Left lobe of liver (tissue), 2 donors: ENCODE results near the gene FRMD4A. TPM values are rescaled to one million over a fixed set of nuclear protein-coding genes. Genes with fewer than 3 reads are reported as not detected.

Experiments
- ATAC-seq: fragments of 200-7000 bp; cut with Tn5 transposase; one replicate; pipeline ENCODE4 v1.9.1; 2020; ENCODE audit warnings: mild to moderate bottlenecking, moderate library complexity
- DNase-seq: peaks from one replicate; pipeline ENCODE4 v3.0.0-alpha.2; 2020; ENCODE audit warnings: low spot score
- total RNA-seq: library from RNA; stranded (reverse); gene quantifications from one replicate; pipeline ENCODE4 v1.2.1, GENCODE V29; 2021
- donor health status: DM: no; HTN: no; CAD: no; lungs with moderate emphysema.
- donor health status: DM: no; HTN: yes; CAD: no.

Gene FRMD4A
- total RNA-seq, 1 donor from 2014 or later = 13.8 TPM

DNA sequence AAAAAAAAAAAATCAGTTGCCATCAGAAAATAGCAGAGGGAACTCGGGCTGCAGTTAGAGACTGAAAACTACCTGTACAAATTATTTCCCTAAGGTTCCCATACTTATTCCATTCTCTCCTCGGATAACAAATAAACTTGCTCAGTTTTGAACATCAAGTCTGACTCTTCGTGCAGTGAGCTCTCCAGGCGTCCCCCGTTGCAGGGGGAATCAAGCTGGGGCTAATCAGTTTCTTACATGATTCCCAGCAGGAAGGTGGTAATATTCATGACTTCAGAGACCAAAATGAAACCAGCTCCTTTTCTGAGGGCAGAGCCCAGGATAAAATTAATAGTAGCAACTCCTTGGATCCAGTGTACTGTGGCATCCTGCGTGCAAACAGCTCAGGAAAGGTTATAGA is 135.3 kb downstream of the FRMD4A start:
- ATAC-seq (no peak), DNase-seq (no peak)

DNA sequence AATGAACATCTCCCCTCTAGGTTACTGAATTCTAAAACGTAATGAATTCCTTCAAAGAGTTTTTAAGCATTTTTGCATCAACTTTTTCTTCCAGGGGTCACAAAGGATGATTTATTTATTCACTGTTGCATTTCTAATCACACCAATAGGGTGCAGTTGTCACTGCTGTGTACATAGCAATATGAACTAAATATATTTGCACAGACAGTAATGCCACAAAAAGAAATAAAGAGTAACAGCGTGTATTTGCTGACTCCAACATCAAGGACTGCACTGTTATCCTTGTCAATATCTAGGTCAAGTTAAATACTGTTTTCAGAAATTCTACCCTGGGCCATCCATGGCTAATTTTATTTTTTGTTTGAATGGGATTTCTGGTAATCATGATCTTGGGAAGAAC is 138.0 kb downstream of the FRMD4A start:
- no peak for DNase-seq
- no peak for ATAC-seq

DNA sequence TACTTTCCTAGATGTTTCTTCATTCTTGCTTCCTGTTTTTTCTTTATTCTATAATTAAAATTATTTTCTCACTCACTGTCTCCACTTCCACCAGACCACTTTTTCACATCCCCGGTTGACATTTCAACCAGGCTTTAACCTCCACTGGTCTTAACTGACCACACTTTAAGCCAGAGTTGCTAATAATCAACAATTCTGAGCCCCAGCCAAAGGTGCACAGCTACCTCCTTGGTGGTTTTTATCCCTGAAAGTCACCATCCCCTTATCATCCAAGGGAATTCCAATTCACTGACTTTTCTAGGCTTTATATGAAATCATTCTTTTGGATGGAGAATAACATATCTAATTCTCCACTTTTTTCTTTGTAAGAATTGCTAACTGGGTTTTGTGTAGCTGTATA is 138.9 kb downstream of the FRMD4A start:
- ATAC-seq = no peak

DNA sequence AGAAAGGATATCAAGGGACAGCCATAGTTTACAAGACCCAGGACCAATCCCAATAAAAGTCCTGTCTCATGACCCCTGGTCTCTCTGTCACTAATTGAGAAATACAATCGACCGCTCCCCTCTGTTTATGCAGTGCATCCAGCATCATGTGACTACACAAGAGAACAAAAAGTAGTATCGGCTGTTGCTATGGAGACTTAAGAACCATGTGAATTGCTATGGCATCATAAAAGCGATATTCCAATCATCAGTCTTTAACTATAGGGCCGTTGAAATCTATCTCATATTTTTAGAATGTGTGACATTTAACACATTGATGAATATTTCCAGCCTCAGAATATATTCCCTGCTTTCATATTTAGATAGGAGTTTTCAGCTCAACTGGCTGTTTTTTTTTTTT is 139.3 kb downstream of the FRMD4A start:
- no peak for ATAC-seq
- DNase-seq = no peak

More for the DNA sequence above, 138.9 kb downstream of the FRMD4A start:
- DNase-seq = no peak

DNA sequence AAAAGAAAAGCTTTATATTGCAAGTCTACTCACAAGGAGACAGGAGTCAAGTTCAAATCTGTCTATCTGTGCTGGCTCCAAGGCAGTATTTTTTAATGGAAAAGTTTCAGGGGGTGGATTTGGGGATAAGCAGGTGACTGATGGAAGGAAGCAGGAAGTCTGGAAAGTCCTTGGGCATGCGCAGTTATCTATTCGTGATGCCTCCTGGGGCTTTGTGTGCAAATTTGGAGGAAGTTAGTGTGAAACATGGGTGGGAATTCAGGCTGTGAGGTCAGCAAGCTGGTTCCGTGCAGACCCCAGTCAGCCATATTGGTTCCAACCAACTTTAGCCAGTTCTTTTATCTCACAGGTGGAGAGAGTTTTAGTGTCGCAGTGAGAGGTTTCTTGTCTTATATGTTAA is 140.0 kb downstream of the FRMD4A start:
- DNase-seq = no peak
- no peak for ATAC-seq

DNA sequence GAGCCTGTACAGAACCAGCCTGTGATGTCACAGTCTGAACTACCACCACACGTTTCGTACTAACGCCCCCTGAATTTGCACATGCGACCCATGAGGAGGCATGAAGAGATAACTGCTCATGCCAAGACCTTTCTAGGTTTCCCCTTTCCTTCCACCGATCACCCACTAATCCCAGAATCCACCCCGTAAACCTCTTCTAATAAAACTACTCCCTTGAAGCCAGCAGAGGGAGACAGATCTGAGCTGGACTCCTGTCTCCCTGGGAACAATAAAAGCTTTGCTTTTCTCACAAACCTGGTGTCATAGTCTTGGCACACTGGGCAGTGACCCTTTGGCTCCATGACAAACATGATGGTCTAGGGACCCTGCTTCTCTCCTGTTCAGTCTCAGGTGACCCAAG is 144.5 kb downstream of the FRMD4A start:
- no peak for DNase-seq
- ATAC-seq = no peak

DNA sequence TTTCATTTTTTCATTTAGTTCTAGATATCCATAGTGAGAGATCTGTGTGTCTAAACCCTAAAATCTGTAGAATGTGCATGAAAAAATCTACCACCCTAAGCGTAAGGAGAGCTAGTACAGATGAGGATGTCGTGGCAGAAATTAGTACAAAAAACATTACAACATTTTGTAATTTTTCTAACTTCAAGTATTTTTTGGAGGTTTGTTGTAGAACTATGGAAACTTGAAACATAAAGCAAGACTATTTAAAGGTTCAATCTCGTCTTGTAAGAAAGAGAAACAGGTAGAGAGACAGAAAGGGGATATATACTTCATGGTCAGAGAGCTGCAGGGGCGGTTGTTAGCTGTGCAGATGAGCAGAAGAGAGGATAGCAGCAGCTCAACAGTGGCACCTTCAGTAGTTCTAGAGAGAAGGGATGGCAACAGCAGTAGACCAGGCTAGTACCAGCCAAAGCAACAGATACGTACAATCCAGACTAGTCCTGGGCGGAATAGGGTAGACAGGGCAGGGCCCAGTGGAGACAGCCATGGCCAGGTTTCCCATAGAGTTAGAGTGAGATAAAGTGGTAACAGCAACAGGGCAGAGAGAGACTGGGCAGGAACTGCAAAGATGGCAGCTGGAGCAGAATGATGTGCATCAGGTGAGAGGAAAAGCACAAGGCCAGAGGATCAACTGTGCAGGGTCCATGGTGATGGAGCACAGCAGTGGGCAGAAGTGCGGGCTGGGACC is 145.2 kb downstream of the FRMD4A start:
- no peak for ATAC-seq
- no peak for DNase-seq

DNA sequence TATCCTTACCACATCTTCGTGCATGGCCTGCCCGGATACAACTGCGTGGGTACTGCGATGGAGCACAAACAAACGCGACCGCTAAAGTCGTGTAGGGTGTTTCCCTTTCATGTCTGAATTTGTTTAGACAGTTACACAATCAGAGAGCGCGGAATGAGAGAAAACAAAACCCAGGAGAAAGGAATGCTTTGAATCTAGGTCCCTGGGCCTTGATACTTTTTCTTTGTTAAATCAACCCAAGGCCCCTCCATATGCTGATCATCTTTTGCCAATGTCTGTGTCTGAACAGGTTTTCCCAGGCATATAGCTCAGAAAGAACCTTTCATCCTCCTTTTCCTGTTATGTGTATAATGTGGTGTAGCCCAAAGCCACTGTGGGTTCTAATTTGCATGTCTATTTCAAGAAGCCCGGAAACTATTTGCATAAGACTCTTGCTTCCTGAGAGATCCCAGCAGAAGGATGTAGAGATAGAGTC is 145.8 kb downstream of the FRMD4A start:
- no peak for DNase-seq
- peak; percentile 46 for ATAC-seq

DNA sequence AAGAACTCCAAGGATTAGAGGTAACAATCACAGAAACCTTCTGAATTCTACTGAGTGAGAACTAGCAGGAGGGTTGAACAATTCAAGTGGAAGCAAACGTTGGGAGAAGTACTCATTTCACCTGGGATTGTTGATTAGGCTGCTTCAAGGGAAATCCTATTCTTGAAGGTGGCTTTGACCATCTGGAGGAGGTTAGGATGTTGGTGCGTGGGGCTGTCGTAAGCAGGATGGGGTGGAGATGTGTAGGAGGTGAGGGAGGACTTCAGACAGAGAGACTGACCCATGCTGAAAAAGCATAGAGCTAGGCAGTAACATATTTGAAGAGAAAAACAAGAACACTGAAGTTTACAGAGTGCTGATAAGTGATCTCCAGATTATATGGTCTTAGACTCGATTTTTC is 147.9 kb downstream of the FRMD4A start:
- no peak for DNase-seq

DNA sequence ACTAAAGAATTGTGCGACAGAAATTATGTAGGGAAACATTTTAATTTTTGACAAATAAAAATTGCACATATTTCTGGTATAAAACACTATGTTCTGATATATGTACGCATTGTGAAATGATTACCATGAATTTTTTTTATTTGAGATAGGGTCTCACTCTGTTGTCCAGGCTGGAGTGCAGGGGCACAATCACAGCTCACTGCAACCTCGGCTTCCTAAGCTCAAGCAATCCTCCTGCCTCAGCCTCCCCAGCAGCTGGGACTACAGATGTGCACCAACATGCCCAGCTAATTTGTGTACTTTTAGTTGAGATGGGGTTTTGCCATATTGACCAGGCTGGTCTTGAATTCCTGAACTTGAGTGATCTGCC is 149.2 kb downstream of the FRMD4A start:
- no peak for DNase-seq
- ATAC-seq = no peak

More for the DNA sequence above, 147.9 kb downstream of the FRMD4A start:
- ATAC-seq = no peak

DNA sequence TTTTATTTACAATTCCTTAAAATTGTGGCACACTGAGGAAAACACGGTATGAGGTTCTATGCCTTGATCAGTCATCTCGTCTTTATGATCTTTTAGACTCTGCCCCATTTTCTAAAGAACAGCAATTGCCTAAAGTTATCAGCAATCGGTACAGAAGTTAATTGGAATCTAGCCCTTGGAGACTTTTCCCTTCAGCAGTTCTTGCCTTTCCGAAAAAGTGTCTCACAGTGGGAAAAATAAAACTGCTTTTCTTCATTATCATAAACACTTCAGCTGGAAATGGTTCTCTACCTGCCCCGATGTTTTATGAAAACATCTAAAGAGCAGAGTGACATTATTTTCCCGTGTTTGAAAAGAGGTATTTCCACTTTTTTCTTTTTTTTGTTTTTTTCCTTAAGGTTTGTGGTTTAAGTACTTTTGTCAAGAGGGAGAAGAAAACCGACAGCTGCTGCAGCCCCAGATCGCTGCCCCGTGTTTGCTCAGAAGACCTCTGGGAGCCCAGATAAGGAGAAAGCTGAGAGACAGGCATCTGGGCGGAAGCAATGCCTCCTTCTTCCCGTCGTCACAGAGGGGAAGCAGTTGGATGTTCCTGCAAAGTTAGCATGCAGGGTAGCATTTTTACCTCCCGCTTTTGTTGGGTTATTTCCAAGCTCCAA is 149.7 kb downstream of the FRMD4A start:
- no peak for ATAC-seq
- DNase-seq = no peak

DNA sequence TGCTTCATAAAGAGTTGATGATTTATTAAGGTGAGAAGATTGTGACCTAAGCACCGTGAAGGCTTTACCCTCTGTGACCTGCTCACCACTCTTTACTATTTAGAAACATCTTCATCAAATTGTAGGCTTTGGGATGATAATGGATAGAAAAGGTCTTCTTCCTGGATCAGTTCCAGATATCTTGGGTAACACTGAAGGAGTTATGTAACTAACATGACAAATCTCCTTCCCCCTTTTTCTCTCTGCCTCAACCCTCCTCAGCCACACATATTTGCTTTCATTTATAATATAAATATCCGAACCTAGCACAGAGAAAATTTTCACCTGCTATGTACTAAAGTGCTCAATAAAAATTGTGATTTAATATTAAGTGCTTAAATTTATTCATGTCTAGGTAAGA is 151.5 kb downstream of the FRMD4A start:
- DNase-seq (no peak), ATAC-seq (no peak)

DNA sequence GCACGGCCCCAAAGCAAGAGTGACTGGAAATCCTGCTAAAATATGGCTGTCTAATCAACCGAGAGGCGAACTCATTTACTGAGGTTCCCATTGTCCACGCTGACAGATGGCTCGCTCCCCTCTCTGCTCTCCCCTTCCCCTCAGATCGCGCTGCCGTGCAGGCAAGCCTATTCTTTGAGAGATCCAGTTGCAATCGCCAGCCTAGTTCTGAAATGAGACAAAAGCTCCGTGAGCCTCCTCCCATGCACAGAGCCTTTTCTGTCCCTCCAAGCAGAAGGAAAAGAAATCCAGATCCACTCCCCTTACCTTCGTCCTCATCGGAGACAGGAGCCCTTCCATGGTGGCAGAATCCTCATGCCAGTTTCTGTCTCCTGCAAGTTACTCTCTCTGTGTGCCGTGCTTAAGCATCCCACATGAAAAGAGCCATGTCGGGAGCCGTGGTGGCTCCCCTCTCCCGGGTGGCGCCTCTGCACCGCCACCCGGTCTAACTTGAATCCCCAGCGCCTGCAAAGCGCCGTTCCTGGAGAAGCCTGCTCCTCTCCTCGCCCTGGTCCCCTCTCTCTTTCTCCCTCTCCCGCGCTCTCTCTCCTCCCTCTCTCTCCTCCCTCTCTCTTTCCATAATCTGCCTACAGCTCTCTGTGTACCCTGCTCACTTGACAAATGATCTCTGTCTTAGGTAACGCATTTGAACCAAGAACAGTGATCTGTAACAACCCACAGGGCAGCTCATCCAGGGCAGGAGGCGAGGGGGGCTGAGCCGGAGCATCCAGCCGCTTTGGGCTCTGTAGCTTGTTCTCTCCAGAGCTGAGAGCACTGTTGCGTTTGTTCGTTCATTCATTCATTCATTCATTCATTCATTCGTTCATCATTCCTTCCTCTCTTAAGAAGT is 156.8 kb downstream of the FRMD4A start:
- DNase-seq (no peak), ATAC-seq (peak; percentile 43)

DNA sequence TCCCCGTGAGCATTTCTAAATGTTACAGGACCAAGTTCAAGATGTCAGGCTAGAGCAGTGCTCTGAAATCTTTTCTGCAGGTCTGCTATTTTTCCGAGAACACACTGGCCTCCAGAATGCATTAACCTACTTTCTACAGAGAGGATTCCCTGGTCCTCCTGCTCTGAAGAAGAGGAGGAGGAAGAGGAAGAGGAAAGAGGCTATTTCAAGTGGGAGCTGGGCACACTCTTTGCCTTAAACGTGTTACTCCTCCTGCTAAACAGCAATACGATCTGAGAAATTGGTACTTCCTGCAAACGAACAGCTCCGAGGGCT is 157.4 kb downstream of the FRMD4A start:
- no peak for DNase-seq
- ATAC-seq = peak; percentile 22

DNA sequence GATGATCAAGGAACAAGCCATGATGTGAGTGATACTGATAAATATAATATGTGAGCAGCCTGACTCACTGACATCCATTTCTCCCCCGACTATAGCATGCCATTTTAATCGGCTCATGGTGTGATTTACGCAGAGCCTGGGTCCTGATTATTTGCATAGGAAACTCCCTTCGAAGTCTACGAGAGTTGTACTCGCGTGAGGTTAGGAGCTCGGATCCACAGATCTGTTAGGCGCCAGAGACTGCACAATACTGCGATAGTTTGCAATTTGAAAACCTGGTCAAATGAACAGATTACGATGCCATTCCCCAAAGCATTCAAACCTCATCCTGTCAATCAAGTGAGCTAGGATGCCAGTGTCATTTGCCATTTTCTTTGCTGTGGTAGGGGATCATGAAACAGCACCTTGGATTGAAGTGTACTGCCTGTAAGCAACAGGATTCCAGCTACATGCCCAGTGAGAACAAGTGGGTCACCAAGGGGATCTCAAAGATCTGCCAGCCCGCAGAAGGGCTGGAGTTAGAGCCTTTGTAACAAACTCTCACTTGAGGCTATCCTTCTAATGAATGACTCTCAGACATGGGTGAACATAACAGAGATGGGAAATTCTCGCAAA is 158.3 kb downstream of the FRMD4A start:
- DNase-seq = no peak
- ATAC-seq = no peak

DNA sequence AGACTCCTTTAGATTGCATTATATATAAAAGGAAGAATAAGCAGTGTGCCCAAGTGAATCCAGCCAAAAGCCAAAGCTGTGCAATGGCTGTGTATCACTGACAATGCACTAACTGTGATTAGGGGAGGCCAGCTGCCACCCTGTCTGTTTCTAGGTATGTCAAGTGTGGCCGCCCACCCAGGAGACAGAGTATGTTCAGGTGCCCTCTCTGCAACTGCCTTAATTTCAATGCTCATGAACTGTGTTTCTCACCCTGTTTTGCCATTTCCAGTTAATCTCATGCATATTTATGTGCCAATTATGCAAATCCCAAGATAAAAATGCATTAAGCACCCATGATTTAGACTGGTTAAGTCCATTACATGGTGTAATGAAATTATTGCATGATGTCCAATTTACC is 159.4 kb downstream of the FRMD4A start:
- DNase-seq (no peak), ATAC-seq (no peak)

DNA sequence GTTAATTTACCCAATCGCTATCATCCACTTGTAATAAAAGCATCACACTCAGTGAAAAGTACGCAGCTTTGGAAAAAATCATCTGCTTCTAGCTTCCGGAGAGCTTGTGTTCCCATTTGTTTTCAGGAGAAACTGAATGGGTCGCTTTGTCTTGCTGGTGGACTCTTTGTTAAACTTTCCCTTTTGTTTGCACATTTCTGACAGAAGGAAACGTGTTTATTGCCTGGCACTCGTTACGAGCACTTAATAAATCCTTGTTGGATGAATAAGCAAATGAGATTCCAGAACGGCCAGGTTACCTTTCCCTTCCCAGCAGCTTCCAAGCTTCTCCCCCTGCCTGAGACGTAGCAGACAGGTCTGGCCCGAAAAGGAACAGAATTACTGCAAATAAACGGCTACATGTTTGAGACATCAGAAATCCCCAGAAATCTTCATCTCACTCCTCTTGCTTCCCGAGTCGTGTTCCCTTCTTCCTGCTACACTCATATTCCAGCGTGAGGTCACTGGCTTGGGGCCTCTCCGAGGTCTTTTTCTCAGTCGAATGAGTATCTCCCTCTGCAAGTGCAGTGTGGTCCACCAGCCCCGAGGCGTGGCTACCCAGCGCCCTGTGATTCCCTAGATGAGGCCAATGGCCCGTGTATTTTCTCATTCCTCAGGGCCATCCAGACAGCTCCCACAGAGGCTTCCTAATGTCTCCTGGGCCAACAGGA is 167.2 kb downstream of the FRMD4A start:
- DNase-seq (no peak), ATAC-seq (no peak)

DNA sequence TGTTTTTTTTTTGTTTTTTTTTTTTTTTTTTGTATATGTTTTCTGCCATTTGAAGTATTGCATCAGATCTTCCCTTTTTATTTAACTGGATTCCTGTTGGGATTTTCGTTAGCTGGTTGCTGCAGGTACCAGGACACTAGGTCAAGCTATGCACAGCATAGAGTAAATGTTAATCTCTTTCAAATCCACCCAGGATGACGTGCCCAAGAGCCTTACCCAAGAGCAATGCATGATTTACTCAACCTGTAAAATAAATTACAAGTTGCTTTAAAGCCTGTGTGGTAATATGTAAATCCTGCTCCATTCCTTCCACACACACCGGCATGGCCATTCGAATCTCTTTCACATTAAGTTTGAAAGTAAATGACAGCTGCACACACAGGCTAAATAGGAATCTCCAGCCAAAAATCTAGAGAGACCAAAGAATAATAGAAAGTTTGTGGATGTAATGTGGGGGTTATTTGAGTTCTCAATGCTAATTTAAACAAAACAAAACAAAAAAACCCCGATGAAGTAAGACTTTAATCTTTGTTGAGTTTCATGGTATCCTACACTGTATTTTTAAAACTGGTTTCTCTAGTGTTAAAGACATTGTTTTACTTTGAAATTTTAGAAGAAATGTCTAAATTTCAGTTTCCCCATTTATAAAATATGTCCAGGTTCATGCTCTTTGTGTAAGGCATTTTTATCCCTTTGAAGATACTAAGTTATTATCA is 167.9 kb downstream of the FRMD4A start:
- DNase-seq (no peak), ATAC-seq (no peak)

DNA sequence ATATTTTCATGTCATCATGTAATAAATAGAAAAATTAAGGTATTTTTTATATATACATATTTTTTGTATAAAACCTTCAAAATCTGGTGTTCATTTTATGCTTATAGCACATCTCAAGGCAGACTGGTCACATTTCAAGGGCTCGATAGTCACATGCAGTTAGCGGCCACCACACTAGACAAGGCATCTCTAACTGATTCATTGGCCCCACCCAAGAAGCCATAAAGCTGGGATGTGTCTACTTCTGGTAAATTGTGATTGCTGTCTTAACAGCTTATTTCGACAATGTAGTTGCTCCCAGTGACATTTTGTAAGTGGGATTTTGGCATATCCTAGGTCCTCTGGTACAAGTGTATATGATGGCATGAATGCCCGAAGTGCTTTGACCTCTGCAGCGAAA is 168.7 kb downstream of the FRMD4A start:
- DNase-seq (no peak), ATAC-seq (no peak)

DNA sequence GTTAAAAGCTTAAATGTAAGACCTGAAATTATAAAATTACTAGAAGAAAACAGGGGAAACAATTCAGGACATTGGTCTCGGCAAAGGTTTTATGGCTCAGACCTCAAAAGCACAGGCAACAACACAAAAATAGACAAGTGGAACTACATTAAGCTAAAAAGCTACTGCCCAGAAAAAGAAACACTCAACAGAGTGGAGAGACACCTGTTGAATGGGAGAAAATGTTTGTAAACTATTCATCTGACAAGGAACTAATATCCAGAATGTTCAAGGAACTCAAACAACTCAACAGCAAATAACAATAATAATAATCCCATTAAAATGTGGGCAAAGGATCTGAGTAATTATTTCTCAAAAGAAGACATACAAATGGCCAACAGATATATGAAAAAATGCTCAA is 170.4 kb downstream of the FRMD4A start:
- ATAC-seq (no peak), DNase-seq (no peak)
